Ishikawa (cell line): ENCODE data around the gene SH3D21.

ENCODE experiments used
- CEBPB ChIP-seq: IDR thresholded peaks from 2 replicates; pipeline ENCODE4 v1.6.1; 2012
- CREB1 ChIP-seq: IDR thresholded peaks from 2 replicates; pipeline ENCODE4 v1.6.1; 2012; ENCODE audit warnings: low read depth
- EGR1 ChIP-seq: IDR thresholded peaks from 2 replicates; pipeline ENCODE4 v1.6.1; 2012
- EP300 ChIP-seq: IDR thresholded peaks from 2 replicates; pipeline ENCODE4 v1.6.1; 2012; ENCODE audit warnings: borderline replicate concordance
- FOXM1 ChIP-seq: IDR thresholded peaks from 2 replicates; pipeline ENCODE4 v1.6.1; 2012; ENCODE audit warnings: low read depth, borderline replicate concordance
- MAX ChIP-seq: IDR thresholded peaks from 2 replicates; pipeline ENCODE4 v1.6.1; 2012
- NFIC ChIP-seq: IDR thresholded peaks from 2 replicates; pipeline ENCODE4 v1.6.1; 2012
- RAD21 ChIP-seq: IDR thresholded peaks from 2 replicates; pipeline ENCODE4 v1.6.1; 2012; ENCODE audit warnings: low read depth
- REST ChIP-seq: IDR thresholded peaks from 2 replicates; pipeline ENCODE4 v1.6.1; 2012; ENCODE audit warnings: low read depth, mild to moderate bottlenecking
- TAF1 ChIP-seq: IDR thresholded peaks from 2 replicates; pipeline ENCODE4 v1.6.1; 2012; ENCODE audit warnings: low read depth, mild to moderate bottlenecking
- TCF12 ChIP-seq: IDR thresholded peaks from 2 replicates; pipeline ENCODE4 v1.6.1; 2012; ENCODE audit warnings: low read depth
- TEAD4 ChIP-seq: IDR thresholded peaks from 2 replicates; pipeline ENCODE4 v1.6.1; 2012
- YY1 ChIP-seq: IDR thresholded peaks from 2 replicates; pipeline ENCODE4 v1.6.1; 2012; ENCODE audit warnings: low read depth
- ZBTB7A ChIP-seq: IDR thresholded peaks from 2 replicates; pipeline ENCODE4 v1.6.1; 2012; ENCODE audit warnings: low read depth
- TF ChIP-seq, protein P1 (sequence below): IDR thresholded peaks from 2 replicates; pipeline ENCODE4 v1.6.1; 2012

SH3D21 gene

DNA sequence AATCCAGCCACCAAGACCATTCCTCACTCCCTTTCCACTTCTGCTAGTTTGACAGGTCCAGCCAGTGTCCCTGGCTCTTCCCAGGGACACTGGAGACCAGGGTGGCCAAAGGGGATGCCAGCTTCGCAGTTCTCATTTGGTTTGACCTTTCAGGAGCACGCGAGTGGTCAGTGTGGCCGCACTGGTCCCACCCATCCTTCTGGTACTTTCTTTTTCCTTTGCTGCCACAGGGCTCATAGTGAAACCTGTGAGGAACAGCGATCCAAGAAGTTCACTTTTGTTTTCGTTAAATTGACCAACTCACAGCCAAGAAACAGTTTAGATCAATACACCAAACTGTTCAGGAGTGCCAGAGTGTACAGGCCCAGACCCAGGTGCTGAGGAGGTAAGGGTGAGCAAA, 31.7 kb downstream of the SH3D21 start:
- TF ChIP-seq YY1: no peak

- TF ChIP-seq FOXM1: no peak
- no peak for TF ChIP-seq TEAD4
- TF ChIP-seq MAX: no peak
- no peak for TF ChIP-seq YY1
- TF ChIP-seq, protein P1, sequence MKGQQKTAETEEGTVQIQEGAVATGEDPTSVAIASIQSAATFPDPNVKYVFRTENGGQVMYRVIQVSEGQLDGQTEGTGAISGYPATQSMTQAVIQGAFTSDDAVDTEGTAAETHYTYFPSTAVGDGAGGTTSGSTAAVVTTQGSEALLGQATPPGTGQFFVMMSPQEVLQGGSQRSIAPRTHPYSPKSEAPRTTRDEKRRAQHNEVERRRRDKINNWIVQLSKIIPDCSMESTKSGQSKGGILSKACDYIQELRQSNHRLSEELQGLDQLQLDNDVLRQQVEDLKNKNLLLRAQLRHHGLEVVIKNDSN: no peak
- TF ChIP-seq EP300: no peak
- no peak for TF ChIP-seq EGR1
- TF ChIP-seq TAF1: no peak
- no peak for TF ChIP-seq CEBPB
- no peak for TF ChIP-seq RAD21
- no peak for TF ChIP-seq NFIC
- TF ChIP-seq ZBTB7A: no peak
- TF ChIP-seq CREB1: no peak
- no peak for TF ChIP-seq REST
- no peak for TF ChIP-seq TCF12
These were observed 33.0 kb downstream of the SH3D21 start for GRCh38 chr1:36339215-36339614.

- TF ChIP-seq MAX (no peak), FOXM1 (no peak), NFIC (no peak), TAF1 (no peak), CREB1 (no peak), EP300 (no peak), YY1 (no peak), TCF12 (no peak), TEAD4 (no peak)
- TF ChIP-seq, protein P1: no peak
These were observed 33.4 kb downstream of the SH3D21 start for GRCh38 chr1:36339615-36340014.

DNA sequence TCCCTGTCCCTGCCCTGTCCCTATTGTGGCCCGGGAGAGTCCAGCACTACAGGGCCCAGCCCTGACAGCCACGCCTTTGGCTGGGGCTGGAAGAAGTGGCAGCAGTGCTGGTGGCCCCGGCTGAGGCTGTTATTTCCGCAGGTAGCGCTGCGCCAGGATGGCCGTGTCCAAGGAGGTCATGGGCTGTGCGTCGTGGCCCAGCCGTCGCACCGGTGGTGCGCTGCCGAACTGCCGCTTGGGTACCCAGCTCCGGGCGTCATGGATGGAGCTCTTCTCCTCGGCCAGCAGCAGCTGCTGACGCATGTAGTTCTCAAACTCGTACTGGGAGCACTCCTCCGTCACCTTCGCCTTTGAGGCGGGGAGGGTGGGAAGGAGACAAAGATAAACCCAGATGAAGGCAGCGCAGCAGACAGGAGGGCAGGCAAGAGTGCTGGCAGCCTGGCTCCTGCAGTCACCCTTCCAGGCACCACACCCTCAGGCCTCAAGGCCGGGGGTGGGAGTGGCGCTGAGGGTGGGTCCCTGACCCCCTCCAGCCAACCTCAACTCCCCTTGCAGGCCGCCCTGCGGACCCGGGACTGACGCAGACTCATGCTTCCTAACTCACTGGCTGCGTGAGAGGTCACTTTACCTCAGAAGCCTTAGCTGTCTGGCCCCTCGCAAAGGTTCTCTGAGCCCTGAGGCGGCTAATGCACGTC, 35.6 kb downstream of the SH3D21 start:
- TF ChIP-seq YY1 (no peak), TAF1 (no peak), EP300 (no peak), ZBTB7A (no peak), TEAD4 (no peak), RAD21 (no peak), NFIC (no peak), MAX (no peak), CEBPB (no peak)

- TF ChIP-seq RAD21: peak; percentile 88
- no peak for TF ChIP-seq MAX
These were observed 36.4 kb downstream of the SH3D21 start for GRCh38 chr1:36342426-36343185.

GRCh38 chr1:36343651-36344394, 37.7 kb downstream of the SH3D21 start:
- no peak for TF ChIP-seq REST
- TF ChIP-seq NFIC: no peak
- no peak for TF ChIP-seq MAX
- no peak for TF ChIP-seq TAF1
- TF ChIP-seq TCF12: no peak
- no peak for TF ChIP-seq FOXM1
- no peak for TF ChIP-seq RAD21
- no peak for TF ChIP-seq EP300
- no peak for TF ChIP-seq EGR1
- no peak for TF ChIP-seq CEBPB
- no peak for TF ChIP-seq ZBTB7A
- TF ChIP-seq YY1: no peak
- TF ChIP-seq TEAD4: no peak
- TF ChIP-seq, protein P1: no peak
- no peak for TF ChIP-seq CREB1
